Endothelial cell of umbilical vein (primary cell): ENCODE data around the gene POTEG. TPM values are rescaled to one million over a fixed set of nuclear protein-coding genes. Genes with fewer than 3 reads are reported as not detected.
"Not testable (repeated sequence)": the region's sequence is repeated elsewhere in the genome, so short reads cannot be mapped to it uniquely, and the experiment has no call there.

Experiments
- BruUV-seq: library from RNA; stranded (reverse); fragments of 400-500 nt; replicated peaks from 2 replicates; lab custom pipeline; 2021; lab: Mats Ljungman, UMichigan
- CTCF ChIA-PET: fragments of 300-600, 350-600 bp; sonication (Branson Sonifier 250); formaldehyde crosslinking; loops from one replicate; lab custom pipeline; 2021; ENCODE audit warnings: antibody characterized with exemption, inconsistent platforms; lab: Charles Lee
- POLR2A ChIA-PET: fragments of 300-600, 350-600 bp; sonication (Branson Sonifier 250); formaldehyde crosslinking; loops from one replicate; lab custom pipeline; 2021; ENCODE audit warnings: antibody characterized with exemption, inconsistent platforms; lab: Charles Lee
- DNase-seq: peaks from one replicate; pipeline ENCODE4 v3.0.0-alpha.2; 2011; ENCODE audit warnings: low read depth, low spot score
- FAIRE-seq: peaks from 2 replicates; lab custom pipeline; 2011; peaks lifted over from hg19 to GRCh38; lab: Jason Lieb, UNC
- H2AFZ ChIP-seq: 2 replicates; pipeline ENCODE4 v1.6.0; 2012; ENCODE audit warnings: low read depth, low read length, control low read depth, inconsistent platforms
- H3K27ac ChIP-seq: 2 replicates; pipeline ENCODE4 v1.5.1; 2011; ENCODE audit warnings: low read depth, mild to moderate bottlenecking, control low read depth, low read length, moderate library complexity; ENCODE audit not compliant: insufficient read depth
- H3K27me3 ChIP-seq, 2 experiments: 2 replicates each; pipeline versions ENCODE4 v1.6.0 to v1.6.1; 2011; ENCODE audit warnings: low read length in 2 of 2, mixed read lengths in 1 of 2; ENCODE audit not compliant: control insufficient read depth in 2 of 2, insufficient read depth in 2 of 2
- H3K36me3 ChIP-seq, 2 experiments: 2 replicates in 1 of 2; 3 replicates in 1 of 2; pipeline ENCODE4 v1.5.1; 2011; ENCODE audit warnings: low read length in 2 of 2, mild to moderate bottlenecking in 1 of 2, moderate library complexity in 1 of 2; ENCODE audit not compliant: control insufficient read depth in 2 of 2, insufficient read depth in 2 of 2; ENCODE audit errors: extremely low read depth in 1 of 2
- H3K4me1 ChIP-seq: 3 replicates; pipeline ENCODE4 v1.5.1; 2011; ENCODE audit warnings: mild to moderate bottlenecking, low read length; ENCODE audit not compliant: control insufficient read depth, insufficient read depth; ENCODE audit errors: extremely low read depth
- H3K4me2 ChIP-seq: 2 replicates; pipeline ENCODE4 v1.6.1; 2011; ENCODE audit warnings: low read length, control low read depth, mixed read lengths; ENCODE audit not compliant: insufficient read depth
- H3K4me3 ChIP-seq, 3 experiments: fragments of 200-600 bp in 1 of 3; sonication (generic), shearing (Covaris generic) in 1 of 3; replicated peaks in 1 of 3; 2 replicates each; pipeline ENCODE4 v1.5.1; 2011 to 2016; ENCODE audit warnings: control low read depth in 3 of 3, low read length in 3 of 3, mild to moderate bottlenecking in 2 of 3, inconsistent platforms in 1 of 3, low read depth in 1 of 3, moderate library complexity in 1 of 3; ENCODE audit not compliant: insufficient read depth in 1 of 3
- H3K79me2 ChIP-seq: 2 replicates; pipeline ENCODE4 v1.6.0; 2012; ENCODE audit warnings: low read length, inconsistent platforms; ENCODE audit not compliant: control insufficient read depth, insufficient read depth
- H3K9ac ChIP-seq: replicated peaks from 2 replicates; pipeline ENCODE3; 2011; ENCODE audit warnings: low read length, control low read depth; ENCODE audit not compliant: insufficient read depth; ENCODE audit errors: extremely low read depth
- H3K9me1 ChIP-seq: replicated peaks from 3 replicates; pipeline ENCODE4 v1.6.0; 2011; ENCODE audit warnings: mild to moderate bottlenecking, low read length; ENCODE audit not compliant: control insufficient read depth, insufficient read depth; ENCODE audit errors: extremely low read depth
- H3K9me3 ChIP-seq: replicated peaks from 2 replicates; pipeline ENCODE4 v1.5.1; 2012; ENCODE audit warnings: low read length, inconsistent platforms; ENCODE audit not compliant: control insufficient read depth, insufficient read depth
- H4K20me1 ChIP-seq: replicated peaks from 2 replicates; pipeline ENCODE3; 2011; ENCODE audit warnings: mild to moderate bottlenecking, low read length; ENCODE audit not compliant: control insufficient read depth, insufficient read depth; ENCODE audit errors: extremely low read depth
- dilution Hi-C: fragments of 300-500 bp; cut with MboI; formaldehyde crosslinking; loops from one replicate; pipeline ENCODE4 v1.15.0; 2019; ENCODE audit warnings: low sequenced_read_pairs; ENCODE audit not compliant: extremely low pct_ligation_motif_present
- intact Hi-C: fragments of 100-400 bp; cut with micrococcal nuclease; formaldehyde crosslinking; loops from one replicate; pipeline ENCODE4 v1.10.0; 2022
- polyA plus RNA-seq, 4 experiments: library from polyadenylated mRNA; depleted of rRNA in 3 of 4; stranded (reverse) in 3 of 4; unstranded in 1 of 4; fragments of >200 nt; gene quantifications; 2 replicates each; pipeline versions ENCODE4 v1.2.1 to v1.2.3, GENCODE V29; 2011 to 2012; ENCODE audit warnings: missing spikeins in 1 of 4
- total RNA-seq: library from RNA; stranded (reverse); gene quantifications from 2 replicates; pipeline ENCODE4 v1.2.3, GENCODE V29; 2021

The POTEG gene
- total and polyA plus RNA-seq, 2 donors (not counting 3 experiments of a cell fraction or from before 2014, with no cell fraction given) = not detected

- H4K20me1 ChIP-seq, H2AFZ ChIP-seq, FAIRE-seq, intact Hi-C loops, H3K27me3 ChIP-seq, H3K4me2 ChIP-seq, H3K36me3 ChIP-seq, DNase-seq, H3K9ac ChIP-seq, H3K9me1 ChIP-seq, H3K27ac ChIP-seq, H3K9me3 ChIP-seq, H3K4me3 ChIP-seq, H3K79me2 ChIP-seq, H3K4me1 ChIP-seq, POLR2A ChIA-PET, dilution Hi-C loops, BruUV-seq, CTCF ChIA-PET: not testable (repeated sequence)
Observed at GRCh38 chr14:19436311-19437125, 2.4 kb upstream of the POTEG start.

- H3K4me3 ChIP-seq, POLR2A ChIA-PET, H3K36me3 ChIP-seq, H3K9me3 ChIP-seq, H3K9ac ChIP-seq, FAIRE-seq, H3K9me1 ChIP-seq, H3K79me2 ChIP-seq, H4K20me1 ChIP-seq, DNase-seq, BruUV-seq, H3K27me3 ChIP-seq, H3K4me1 ChIP-seq, CTCF ChIA-PET, H2AFZ ChIP-seq, dilution Hi-C loops, H3K27ac ChIP-seq, intact Hi-C loops, H3K4me2 ChIP-seq: not testable (repeated sequence)
Observed at GRCh38 chr14:19435852-19436251, 1.7 kb upstream of the POTEG start.

- H3K9me1 ChIP-seq, H4K20me1 ChIP-seq, H3K79me2 ChIP-seq, H3K4me1 ChIP-seq, BruUV-seq, FAIRE-seq, H3K9me3 ChIP-seq, H2AFZ ChIP-seq, intact Hi-C loops, H3K4me2 ChIP-seq, H3K27ac ChIP-seq, H3K9ac ChIP-seq, dilution Hi-C loops, CTCF ChIA-PET, H3K27me3 ChIP-seq, DNase-seq, H3K4me3 ChIP-seq, H3K36me3 ChIP-seq, POLR2A ChIA-PET: not testable (repeated sequence)
Observed at GRCh38 chr14:19434891-19435290, 750 bp upstream of the POTEG start.

GRCh38 chr14:19433765-19434164, 376 bp downstream of the POTEG start:
- H3K27ac ChIP-seq, intact Hi-C loops, H4K20me1 ChIP-seq, H2AFZ ChIP-seq, CTCF ChIA-PET, H3K27me3 ChIP-seq, H3K9me3 ChIP-seq, H3K9me1 ChIP-seq, POLR2A ChIA-PET, DNase-seq, FAIRE-seq, H3K4me3 ChIP-seq, BruUV-seq, dilution Hi-C loops, H3K4me1 ChIP-seq, H3K36me3 ChIP-seq, H3K4me2 ChIP-seq, H3K79me2 ChIP-seq, H3K9ac ChIP-seq: not testable (repeated sequence)
